RWPE2 (cell line): Measurements from ENCODE around the gene OLA1.
A peak's percentile ranks its signal among the peaks of the same experiment; 100 is the strongest.

Experiments used
- ATAC-seq: fragments of 200-7000 bp; cut with Tn5 transposase; 3 replicates; pipeline ENCODE4 v1.9.1; 2021; ENCODE audit warnings: low read depth
- DNase-seq: peaks from one replicate; pipeline ENCODE4 v3.0.0-alpha.2; 2020; ENCODE audit warnings: low spot score
- H3K27ac ChIP-seq: fragments of 450-650 bp; 2 replicates; pipeline ENCODE4 v1.5.1; 2017; ENCODE audit warnings: mild to moderate bottlenecking; ENCODE audit not compliant: poor library complexity, severe bottlenecking
- H3K27me3 ChIP-seq: fragments of 250-450 bp; sonication (Bioruptor Pico); 2 replicates; pipeline ENCODE4 v1.5.1; 2021; ENCODE audit warnings: mild to moderate bottlenecking, moderate library complexity; ENCODE audit not compliant: insufficient read depth, poor library complexity, severe bottlenecking
- H3K36me3 ChIP-seq: fragments of 250-450 bp; sonication (Bioruptor Pico); 2 replicates; pipeline ENCODE4 v1.5.1; 2020; ENCODE audit warnings: low read depth, mild to moderate bottlenecking, moderate library complexity
- H3K4me1 ChIP-seq: fragments of 250-450 bp; sonication (Bioruptor Pico); 2 replicates; pipeline ENCODE4 v1.5.1; 2021; ENCODE audit warnings: mild to moderate bottlenecking, moderate library complexity; ENCODE audit not compliant: insufficient read depth, poor library complexity, severe bottlenecking
- H3K4me3 ChIP-seq: fragments of 250-450 bp; sonication (Bioruptor Pico); 2 replicates; pipeline ENCODE4 v1.5.1; 2021; ENCODE audit warnings: mild to moderate bottlenecking, moderate library complexity; ENCODE audit not compliant: severe bottlenecking
- H3K9me3 ChIP-seq: fragments of 250-450 bp; sonication (Bioruptor Pico); 2 replicates; pipeline ENCODE4 v1.5.1; 2021; ENCODE audit warnings: mild to moderate bottlenecking, moderate library complexity; ENCODE audit not compliant: severe bottlenecking
- CTCF ChIP-seq: fragments of 450-650 bp; IDR thresholded peaks from one replicate; pipeline ENCODE4 v1.5.1; 2017; ENCODE audit warnings: mild to moderate bottlenecking, moderate library complexity; ENCODE audit not compliant: poor library complexity, severe bottlenecking

OLA1 gene

GRCh38 chr2:174198846-174199564, 49.3 kb downstream of the OLA1 start:
- Histone ChIP-seq H3K27ac (no peak overlapping the region), H3K27me3 (no peaks in the 10 kb centered on the region), H3K36me3 (peaks cover 5% of the 10 kb centered on the region), H3K9me3 (no peaks in the 10 kb centered on the region), H3K4me1 (no peaks in the 10 kb centered on the region), H3K4me3 (no peak overlapping the region)
- TF ChIP-seq CTCF, result no peak
- ATAC-seq (peak; percentile 33; the same call in 1 of the 3 replicates), DNase-seq (no peak)

- Histone ChIP-seq H3K27ac (no peak overlapping the region), H3K36me3 (peaks cover 3% of the 10 kb centered on the region; the same call in 1 of the 2 replicates), H3K4me3 (no peak overlapping the region), H3K4me1 (no peaks in the 10 kb centered on the region), H3K9me3 (no peaks in the 10 kb centered on the region), H3K27me3 (no peaks in the 10 kb centered on the region)
- TF ChIP-seq CTCF, result no peak
- DNase-seq (no peak), ATAC-seq (no peak)
Measured at GRCh38 chr2:174195253-174195652, 53.1 kb downstream of the OLA1 start.

- DNase-seq (no peak), ATAC-seq (no peak)
- TF ChIP-seq CTCF, result no peak
- Histone ChIP-seq H3K27me3 (no peaks in the 10 kb centered on the region), H3K4me3 (no peak overlapping the region), H3K27ac (no peak overlapping the region), H3K9me3 (no peaks in the 10 kb centered on the region), H3K36me3 (peaks cover 3% of the 10 kb centered on the region; the same call in 1 of the 2 replicates), H3K4me1 (no peaks in the 10 kb centered on the region)
Measured at GRCh38 chr2:174193737-174194136, 54.6 kb downstream of the OLA1 start.

GRCh38 chr2:174192664-174193063, 55.7 kb downstream of the OLA1 start:
- Histone ChIP-seq H3K27ac (no peak overlapping the region), H3K4me1 (no peaks in the 10 kb centered on the region), H3K4me3 (no peak overlapping the region), H3K36me3 (peaks cover 3% of the 10 kb centered on the region; the same call in 1 of the 2 replicates), H3K27me3 (no peaks in the 10 kb centered on the region), H3K9me3 (no peaks in the 10 kb centered on the region)
- no peak for TF ChIP-seq CTCF
- DNase-seq (no peak), ATAC-seq (no peak)
